Measurements from ENCODE around the gene BCL11B. TPM values are rescaled to one million over a fixed set of nuclear protein-coding genes. Genes with fewer than 3 reads are reported as not detected.

The BCL11B gene
- total and polyA plus RNA-seq, 9 of the 15 experiments (the other 6 are each of a cell fraction or from before 2014, with no cell fraction given) = 0.09 TPM; not detected in 8

DNA sequence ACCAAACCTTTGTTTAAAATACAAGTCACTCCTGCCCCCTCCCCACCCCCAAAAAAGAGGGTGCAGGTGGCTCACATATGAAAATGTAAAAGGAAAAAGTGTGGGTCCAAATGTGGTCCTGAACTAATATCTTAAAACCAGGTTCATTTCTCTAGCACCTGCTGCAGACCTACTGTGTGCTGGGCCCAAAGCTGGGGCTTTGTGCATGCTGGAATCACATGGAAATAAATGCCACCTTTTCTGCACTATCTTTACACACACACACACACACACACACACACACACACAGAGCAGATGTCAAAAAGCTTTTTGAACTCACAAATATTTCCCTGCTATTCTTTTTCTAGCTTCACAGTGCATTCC lies 3.2 kb upstream of the BCL11B start:
- Histone ChIP-seq H3K27ac (ENCODE audit: extremely low read depth, low read depth, low read length) (no peak overlapping the region), H3K9me3 (replicated peaks; ENCODE audit: control insufficient read depth, insufficient read depth, low read depth, low read length) (no peaks in the 10 kb centered on the region), H3K9me1 (ENCODE audit: control insufficient read depth, insufficient read depth, low read length) (no peaks in the 10 kb centered on the region), H3K27me3 (ENCODE audit: control insufficient read depth in 2 of 2, insufficient read depth in 2 of 2, low read length in 2 of 2) (peaks cover 3 to 10% of the 10 kb centered on the region in 2 experiments; a peak in 3 of 5 replicates), H4K20me1 (replicated peaks; ENCODE audit: control insufficient read depth, insufficient read depth, low read length) (no peaks in the 10 kb centered on the region), H3K36me3 (ENCODE audit: control insufficient read depth, insufficient read depth, low read length) (no peaks in the 10 kb centered on the region), H3K9ac (ENCODE audit: insufficient read depth in 1 of 2, low read depth in 2 of 2, low read length in 2 of 2) (no peak overlapping the region), H3K79me2 (ENCODE audit: control insufficient read depth, insufficient read depth, low read length) (no peaks in the 10 kb centered on the region), H2AFZ (ENCODE audit: low read depth, low read length) (no peak overlapping the region), H3K4me3 (no peak overlapping the region), H3K4me1 (replicated peaks in 1 of 2; ENCODE audit: control insufficient read depth in 2 of 2, insufficient read depth in 2 of 2, low read length in 2 of 2) (peaks cover 0 to 20% of the 10 kb centered on the region in 2 experiments; a peak in 2 of 5 replicates), H3K4me2 (ENCODE audit: insufficient read depth, low read length) (no peak overlapping the region)
- FAIRE-seq (no peak), ATAC-seq (no peak), DNase-seq (ENCODE audit: extremely low read depth in 1 of 4, low spot score in 3 of 4) (no peak)
- in situ Hi-C loops (cut with MboI) (no loop called here), intact Hi-C loops (cut with micrococcal nuclease) (no loop called here)
- POLR2A ChIA-PET = interaction anchor here (0.6 kb wide), 1 partner anchor 15 kb away, joined by 4 read pairs; no protein-coding TSS in a partner anchor
- TF ChIP-seq ESRRA (IDR thresholded peaks at IDR 0.05; ENCODE audit: borderline replicate concordance, low read depth) (no peak), ZKSCAN1 (IDR thresholded peaks at IDR 0.05; ENCODE audit: low read depth, low read length) (peak; percentile 85)
- no TSS peak for BruUV-seq (replicated peaks)
- CTCF ChIA-PET (ENCODE audit: low intra/inter-chr PET ratio) = interaction anchor here (0.6 kb wide), 1 partner anchor 85 kb away, joined by 3 read pairs; no protein-coding TSS in a partner anchor

DNA sequence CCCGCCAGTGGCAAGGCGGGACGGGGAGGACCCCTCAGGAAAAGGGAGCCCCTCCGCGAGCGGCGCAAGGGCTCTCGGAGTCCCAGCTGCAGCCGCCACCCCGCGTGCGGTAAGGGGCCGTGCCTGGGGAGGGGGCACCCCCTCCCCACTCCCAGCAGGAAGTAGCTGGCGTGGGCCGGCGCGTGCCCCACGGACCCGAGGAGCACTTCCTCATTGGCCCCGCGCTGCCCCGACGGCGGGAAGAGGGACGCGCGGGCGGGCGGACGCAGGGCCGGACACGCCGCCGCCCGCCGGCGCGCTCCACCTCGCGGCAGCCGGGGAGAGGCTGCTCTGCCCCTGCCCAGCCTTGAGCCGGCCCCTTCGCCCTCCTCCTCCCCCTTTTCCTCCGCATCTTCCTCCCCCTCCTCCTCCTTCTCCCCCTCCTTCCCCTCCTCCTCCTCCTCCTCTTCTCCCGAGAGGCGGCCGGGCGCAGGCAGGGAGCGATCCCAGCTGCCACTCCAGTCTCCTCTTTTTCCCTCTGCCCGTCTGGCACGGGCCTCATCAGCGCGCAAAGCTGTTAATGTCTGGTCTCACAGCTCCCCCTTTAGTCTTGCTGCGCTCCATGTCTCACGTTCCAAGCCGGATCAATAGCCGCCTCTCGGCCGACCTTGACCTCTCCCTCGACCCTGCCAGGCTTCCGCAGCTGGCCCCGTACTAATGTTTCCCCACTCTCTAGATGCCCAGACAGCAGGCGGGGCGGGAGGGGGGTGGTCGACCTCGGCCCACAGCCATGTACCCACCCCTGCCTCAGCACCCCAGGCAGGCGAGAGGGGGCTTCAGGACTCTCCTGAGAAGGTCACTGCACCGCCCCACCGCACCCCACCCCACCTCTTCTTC lies 2.6 kb upstream of the BCL11B start:
- H3K27me3 ChIP-seq (ENCODE audit: control insufficient read depth in 2 of 2, insufficient read depth in 2 of 2, low read length in 2 of 2) = peaks cover 3 to 5% of the 10 kb centered on the region in 2 experiments; a peak in 3 of 5 replicates
- H3K4me2 ChIP-seq (ENCODE audit: insufficient read depth, low read length) = no peak overlapping the region
- CTCF ChIA-PET (ENCODE audit: low intra/inter-chr PET ratio) = interaction anchor here (0.6 kb wide), 1 partner anchor 84 kb away, joined by 3 read pairs; no protein-coding TSS in a partner anchor
- in situ Hi-C loops (cut with MboI) = no loop called here
- H3K9ac ChIP-seq (ENCODE audit: insufficient read depth in 1 of 2, low read depth in 2 of 2, low read length in 2 of 2) = no peak overlapping the region
- H4K20me1 ChIP-seq (replicated peaks; ENCODE audit: control insufficient read depth, insufficient read depth, low read length) = no peaks in the 10 kb centered on the region
- FAIRE-seq (no peak), ATAC-seq (peak; percentile 84), DNase-seq (ENCODE audit: extremely low read depth in 1 of 4, low spot score in 3 of 4) (peak; percentile 10 to 29 (median 18))
- H2AFZ ChIP-seq (ENCODE audit: low read depth, low read length) = no peak overlapping the region
- no peak overlapping the region for H3K4me3 ChIP-seq
- H3K27ac ChIP-seq (ENCODE audit: extremely low read depth, low read depth, low read length) = no peak overlapping the region
- no peaks in the 10 kb centered on the region for H3K36me3 ChIP-seq (ENCODE audit: control insufficient read depth, insufficient read depth, low read length)
- H3K9me1 ChIP-seq (ENCODE audit: control insufficient read depth, insufficient read depth, low read length) = no peaks in the 10 kb centered on the region
- peaks cover 0 to 20% of the 10 kb centered on the region in 2 experiments; a peak in 2 of 5 replicates for H3K4me1 ChIP-seq (replicated peaks in 1 of 2; ENCODE audit: control insufficient read depth in 2 of 2, insufficient read depth in 2 of 2, low read length in 2 of 2)
- no peaks in the 10 kb centered on the region for H3K9me3 ChIP-seq (replicated peaks; ENCODE audit: control insufficient read depth, insufficient read depth, low read depth, low read length)
- intact Hi-C loops (cut with micrococcal nuclease) = no loop called here
- no peaks in the 10 kb centered on the region for H3K79me2 ChIP-seq (ENCODE audit: control insufficient read depth, insufficient read depth, low read length)
- POLR2A ChIA-PET = interaction anchor here (0.6 kb wide), 1 partner anchor 16 kb away, joined by 4 read pairs; no protein-coding TSS in a partner anchor
- no TSS peak for BruUV-seq (replicated peaks)
- 0% methylated on average over 4 of the region's 69 CpGs for WGBS (ENCODE audit: insufficient coverage, low coverage, missing lambda C conversion rate)
- TF ChIP-seq LEF1 (IDR thresholded peaks at IDR 0.05) (no peak), PHB (CRISPR knock-in tag; IDR thresholded peaks at IDR 0.05) (no peak), BRD4 (IDR thresholded peaks at IDR 0.05) (no peak), ZNF263 (CRISPR knock-in tag; IDR thresholded peaks at IDR 0.05; ENCODE audit: borderline replicate concordance) (peak; percentile 37; the same call in 1 of the 2 replicates), E2F6 (IDR thresholded peaks at IDR 0.05; ENCODE audit: borderline replicate concordance in 1 of 2, extremely low read depth in 1 of 2, insufficient read depth in 1 of 2, insufficient read length in 1 of 2, low read depth in 1 of 2, low read length in 1 of 2, poor library complexity in 1 of 2, severe bottlenecking in 1 of 2) (peak in 1 of 2 experiments; percentile 80), PCBP1 (IDR thresholded peaks at IDR 0.05; ENCODE audit: low read depth, low read length, poor library complexity, severe bottlenecking) (peak; percentile 59), RBM25 (IDR thresholded peaks at IDR 0.05; ENCODE audit: low read depth, low read length, severe bottlenecking) (peak; percentile 0)
- TF ChIP-seq, protein P1, sequence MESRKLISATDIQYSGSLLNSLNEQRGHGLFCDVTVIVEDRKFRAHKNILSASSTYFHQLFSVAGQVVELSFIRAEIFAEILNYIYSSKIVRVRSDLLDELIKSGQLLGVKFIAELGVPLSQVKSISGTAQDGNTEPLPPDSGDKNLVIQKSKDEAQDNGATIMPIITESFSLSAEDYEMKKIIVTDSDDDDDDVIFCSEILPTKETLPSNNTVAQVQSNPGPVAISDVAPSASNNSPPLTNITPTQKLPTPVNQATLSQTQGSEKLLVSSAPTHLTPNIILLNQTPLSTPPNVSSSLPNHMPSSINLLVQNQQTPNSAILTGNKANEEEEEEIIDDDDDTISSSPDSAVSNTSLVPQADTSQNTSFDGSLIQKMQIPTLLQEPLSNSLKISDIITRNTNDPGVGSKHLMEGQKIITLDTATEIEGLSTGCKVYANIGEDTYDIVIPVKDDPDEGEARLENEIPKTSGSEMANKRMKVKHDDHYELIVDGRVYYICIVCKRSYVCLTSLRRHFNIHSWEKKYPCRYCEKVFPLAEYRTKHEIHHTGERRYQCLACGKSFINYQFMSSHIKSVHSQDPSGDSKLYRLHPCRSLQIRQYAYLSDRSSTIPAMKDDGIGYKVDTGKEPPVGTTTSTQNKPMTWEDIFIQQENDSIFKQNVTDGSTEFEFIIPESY (CRISPR knock-in tag; IDR thresholded peaks at IDR 0.05) = peak; percentile 59; the same call in 1 of the 2 replicates
